ENCODE data around the gene BTN1A1. TPM values are rescaled to one million over a fixed set of nuclear protein-coding genes. Genes with fewer than 3 reads are reported as not detected.

BTN1A1 gene
- total and polyA plus RNA-seq, 2 donors (not counting 1 experiment from before 2014, with no cell fraction given), result not detected

- Histone ChIP-seq H4K20me1 (ENCODE audit: control insufficient read depth, extremely low read depth, insufficient read depth, low read length) (no peaks in the 10 kb centered on the region), H3K4me2 (ENCODE audit: extremely low read depth, insufficient read depth, low read length) (no peak overlapping the region), H3K4me1 (ENCODE audit: control insufficient read depth, extremely low read depth, insufficient read depth, low read length) (no peaks in the 10 kb centered on the region), H3K79me2 (ENCODE audit: control insufficient read depth, insufficient read depth, low read length) (no peaks in the 10 kb centered on the region), H3K9ac (ENCODE audit: insufficient read depth, low read length) (no peak overlapping the region), H2AFZ (ENCODE audit: low read length) (no peak overlapping the region), H3K36me3 (ENCODE audit: control insufficient read depth, insufficient read depth, low read length) (no peaks in the 10 kb centered on the region), H3K4me3 (replicated peaks in 1 of 4; ENCODE audit: control extremely low read depth in 1 of 4, insufficient read depth in 1 of 4, low read depth in 3 of 4, low read length in 4 of 4) (no peak overlapping the region), H3K27ac (ENCODE audit: insufficient read depth, low read length) (no peak overlapping the region), H3K27me3 (ENCODE audit: control insufficient read depth, insufficient read depth, low read length) (peaks cover 13% of the 10 kb centered on the region), H3K9me3 (ENCODE audit: control insufficient read depth, insufficient read depth, low read depth, low read length) (no peaks in the 10 kb centered on the region)
- TF ChIP-seq EZH2 (IDR thresholded peaks at IDR 0.05; ENCODE audit: low read length, missing control alignments) (no peak), CTCF (conservative IDR thresholded peaks at IDR 0.05 in 1 of 2, IDR thresholded peaks at IDR 0.05 in 1 of 2; ENCODE audit: low read depth in 1 of 2, low read length in 2 of 2) (no peak)
- no peak for DNase-seq (ENCODE audit: low read depth in 2 of 2)
Observed at GRCh38 chr6:26495281-26495680, 4.8 kb upstream of the BTN1A1 start.

GRCh38 chr6:26497610-26498009 is 2.5 kb upstream of the BTN1A1 start:
- Histone ChIP-seq H2AFZ (ENCODE audit: low read length) (no peak overlapping the region), H3K27ac (ENCODE audit: insufficient read depth, low read length) (no peak overlapping the region), H4K20me1 (ENCODE audit: control insufficient read depth, extremely low read depth, insufficient read depth, low read length) (no peaks in the 10 kb centered on the region), H3K79me2 (ENCODE audit: control insufficient read depth, insufficient read depth, low read length) (no peaks in the 10 kb centered on the region), H3K4me2 (ENCODE audit: extremely low read depth, insufficient read depth, low read length) (no peak overlapping the region), H3K4me1 (ENCODE audit: control insufficient read depth, extremely low read depth, insufficient read depth, low read length) (no peaks in the 10 kb centered on the region), H3K9me3 (ENCODE audit: control insufficient read depth, insufficient read depth, low read depth, low read length) (no peaks in the 10 kb centered on the region), H3K36me3 (ENCODE audit: control insufficient read depth, insufficient read depth, low read length) (no peaks in the 10 kb centered on the region), H3K9ac (ENCODE audit: insufficient read depth, low read length) (no peak overlapping the region), H3K27me3 (ENCODE audit: control insufficient read depth, insufficient read depth, low read length) (peaks cover 29% of the 10 kb centered on the region), H3K4me3 (replicated peaks in 1 of 4; ENCODE audit: control extremely low read depth in 1 of 4, insufficient read depth in 1 of 4, low read depth in 3 of 4, low read length in 4 of 4) (no peak overlapping the region)
- DNase-seq (ENCODE audit: low read depth in 2 of 2), result no peak
- TF ChIP-seq EZH2 (IDR thresholded peaks at IDR 0.05; ENCODE audit: low read length, missing control alignments) (no peak), CTCF (conservative IDR thresholded peaks at IDR 0.05 in 1 of 2, IDR thresholded peaks at IDR 0.05 in 1 of 2; ENCODE audit: low read depth in 1 of 2, low read length in 2 of 2) (no peak)

GRCh38 chr6:26501482-26501986 is 1.4 kb downstream of the BTN1A1 start:
- no peaks in the 10 kb centered on the region for H4K20me1 ChIP-seq (ENCODE audit: control insufficient read depth, extremely low read depth, insufficient read depth, low read length)
- peak overlapping the region; percentile 66 for H3K4me2 ChIP-seq (ENCODE audit: extremely low read depth, insufficient read depth, low read length)
- peak; percentile 14 to 27 for DNase-seq (ENCODE audit: low read depth in 2 of 2)
- peaks cover 28% of the 10 kb centered on the region for H3K27me3 ChIP-seq (ENCODE audit: control insufficient read depth, insufficient read depth, low read length)
- H3K9me3 ChIP-seq (ENCODE audit: control insufficient read depth, insufficient read depth, low read depth, low read length), result no peaks in the 10 kb centered on the region
- no peaks in the 10 kb centered on the region for H3K79me2 ChIP-seq (ENCODE audit: control insufficient read depth, insufficient read depth, low read length)
- no peak overlapping the region for H3K9ac ChIP-seq (ENCODE audit: insufficient read depth, low read length)
- H3K27ac ChIP-seq (ENCODE audit: insufficient read depth, low read length), result no peak overlapping the region
- peak overlapping the region; percentile 85 for H2AFZ ChIP-seq (ENCODE audit: low read length)
- no peaks in the 10 kb centered on the region for H3K36me3 ChIP-seq (ENCODE audit: control insufficient read depth, insufficient read depth, low read length)
- no peaks in the 10 kb centered on the region for H3K4me1 ChIP-seq (ENCODE audit: control insufficient read depth, extremely low read depth, insufficient read depth, low read length)
- TF ChIP-seq EZH2 (IDR thresholded peaks at IDR 0.05; ENCODE audit: low read length, missing control alignments) (peak; percentile 85), CTCF (conservative IDR thresholded peaks at IDR 0.05 in 1 of 2, IDR thresholded peaks at IDR 0.05 in 1 of 2; ENCODE audit: low read depth in 1 of 2, low read length in 2 of 2) (no peak)
- H3K4me3 ChIP-seq (replicated peaks in 1 of 4; ENCODE audit: control extremely low read depth in 1 of 4, insufficient read depth in 1 of 4, low read depth in 3 of 4, low read length in 4 of 4), result peak overlapping the region in 3 of 4 experiments; percentile 9 to 32 (median 26)
